Myocyte (in vitro differentiated cells): Measurements from ENCODE around the gene DLK2. TPM values are rescaled to one million over a fixed set of nuclear protein-coding genes. Genes with fewer than 3 reads are reported as not detected.

ENCODE experiments used
- DNase-seq: peaks from one replicate; pipeline ENCODE4 v3.0.0-alpha.2; 2012; ENCODE audit warnings: low read depth
- total RNA-seq: library from RNA; depleted of rRNA; stranded (reverse); fragments of >200 nt; gene quantifications from 2 replicates; pipeline ENCODE4 v1.2.3, GENCODE V29; 2014

DLK2 gene
- total RNA-seq, 1 donor from 2014 or later: 3.3 TPM

- peak; percentile 83 for DNase-seq
Observed at GRCh38 chr6:43454696-43455530, 435 bp downstream of the DLK2 start.

GRCh38 chr6:43454290-43454695 is 1.1 kb downstream of the DLK2 start:
- no peak for DNase-seq

DNA sequence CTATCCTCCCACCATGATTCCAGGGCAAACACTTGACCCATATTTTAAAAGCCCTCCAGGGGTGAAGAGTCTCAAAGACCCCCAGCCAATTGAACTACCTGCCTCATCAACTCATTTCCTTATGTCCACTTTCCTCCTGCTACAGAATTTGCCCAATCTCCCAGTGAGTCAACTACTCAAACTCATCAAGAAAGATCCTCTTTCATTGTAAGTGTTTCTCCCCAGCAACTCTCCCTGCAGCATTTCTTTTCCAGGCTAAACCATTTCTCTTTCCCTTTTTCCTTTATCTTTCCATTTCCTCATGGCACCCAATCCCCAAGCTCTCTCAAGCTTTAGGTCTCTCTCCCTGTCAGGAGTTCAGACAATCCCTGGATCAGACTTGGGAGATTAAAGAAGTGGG is 1.5 kb downstream of the DLK2 start:
- DNase-seq: no peak

- no peak for DNase-seq
Observed at GRCh38 chr6:43452896-43453295, 2.5 kb downstream of the DLK2 start.

GRCh38 chr6:43451939-43452338 is 3.4 kb downstream of the DLK2 start:
- no peak for DNase-seq

GRCh38 chr6:43451348-43451747 is 4.0 kb downstream of the DLK2 start:
- DNase-seq: no peak

DNA sequence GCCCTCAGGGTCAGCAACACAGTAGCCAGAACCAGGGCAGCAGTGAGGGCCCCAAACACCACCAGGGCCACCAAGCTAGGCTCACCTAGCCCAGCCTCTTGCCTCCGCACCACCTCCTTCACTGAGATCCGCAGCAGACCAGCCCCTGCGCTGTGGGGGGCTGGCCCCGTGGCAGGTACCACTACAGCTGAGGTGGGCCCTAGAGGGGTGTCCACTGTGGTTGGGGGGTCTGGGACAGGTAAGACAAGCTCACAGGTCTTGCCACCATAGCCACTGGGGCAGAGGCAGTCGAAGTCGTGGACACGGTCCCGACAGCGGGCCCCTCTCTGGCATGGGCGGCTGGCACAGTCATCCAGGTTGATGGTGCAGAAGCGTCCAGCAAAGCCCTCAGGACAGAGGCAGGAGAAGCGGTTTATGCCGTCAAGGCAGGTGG is 4.6 kb downstream of the DLK2 start:
- no peak for DNase-seq

GRCh38 chr6:43448916-43449315 is 6.4 kb downstream of the DLK2 start:
- DNase-seq: no peak

DNA sequence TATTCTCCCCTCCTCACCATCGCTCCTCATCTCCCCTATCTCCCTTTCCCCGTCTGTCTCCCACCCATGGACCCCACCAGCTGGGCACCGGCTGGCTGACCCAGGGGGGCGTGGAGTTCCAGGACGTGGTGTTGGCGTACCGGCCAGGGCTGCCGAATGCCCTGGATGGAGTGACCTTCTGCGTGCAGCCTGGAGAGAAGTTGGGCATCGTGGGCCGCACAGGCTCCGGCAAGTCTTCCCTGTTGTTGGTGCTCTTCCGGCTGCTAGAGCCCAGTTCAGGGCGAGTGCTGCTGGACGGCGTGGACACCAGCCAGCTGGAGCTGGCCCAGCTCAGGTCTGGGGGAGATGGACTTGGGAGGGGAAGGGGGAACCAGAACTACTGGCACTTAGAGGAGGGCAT is 7.7 kb downstream of the DLK2 start:
- DNase-seq: no peak

DNA sequence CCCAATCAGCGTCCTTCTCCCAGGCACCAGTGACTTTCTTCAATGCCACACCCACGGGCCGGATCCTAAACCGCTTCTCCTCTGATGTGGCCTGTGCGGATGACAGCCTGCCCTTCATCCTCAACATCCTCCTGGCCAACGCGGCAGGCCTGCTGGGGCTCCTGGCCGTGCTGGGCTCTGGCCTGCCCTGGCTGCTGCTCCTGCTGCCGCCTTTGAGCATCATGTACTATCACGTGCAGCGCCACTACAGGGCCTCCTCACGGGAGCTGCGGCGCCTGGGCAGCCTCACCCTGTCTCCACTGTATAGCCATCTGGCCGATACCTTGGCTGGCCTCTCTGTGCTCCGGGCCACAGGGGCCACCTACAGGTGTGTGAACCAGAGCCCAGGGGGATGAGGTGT is 9.8 kb downstream of the DLK2 start:
- DNase-seq: no peak

DNA sequence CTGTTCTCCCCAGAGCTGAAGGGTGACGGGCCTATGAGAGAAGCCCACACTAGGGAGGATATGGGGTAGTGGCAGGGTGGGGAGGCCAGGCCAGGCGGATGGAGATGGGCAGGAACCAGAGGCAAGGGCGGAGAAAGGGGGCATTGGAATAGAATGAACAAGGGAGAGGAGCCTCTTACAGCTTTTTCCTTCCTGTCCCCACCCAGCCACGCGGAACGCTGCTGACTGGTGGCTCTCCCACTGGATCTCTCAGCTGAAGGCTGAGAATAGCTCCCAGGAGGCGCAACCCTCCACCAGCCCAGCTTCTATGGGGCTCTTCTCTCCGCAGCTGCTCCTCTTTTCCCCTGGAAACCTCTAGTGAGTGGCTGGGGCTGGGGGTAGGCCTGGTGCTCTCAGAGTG is 10.8 kb downstream of the DLK2 start:
- no peak for DNase-seq

- no peak for DNase-seq
Observed at GRCh38 chr6:43444036-43444435, 11.3 kb downstream of the DLK2 start.

GRCh38 chr6:43442935-43443334 is 12.4 kb downstream of the DLK2 start:
- no peak for DNase-seq

- no peak for DNase-seq
Observed at GRCh38 chr6:43437700-43438099, 17.6 kb downstream of the DLK2 start.

- DNase-seq: peak; percentile 88
Observed at GRCh38 chr6:43436577-43437282, 18.6 kb downstream of the DLK2 start.

GRCh38 chr6:43435682-43436437 is 19.5 kb downstream of the DLK2 start:
- no peak for DNase-seq

GRCh38 chr6:43434943-43435342 is 20.4 kb downstream of the DLK2 start:
- no peak for DNase-seq

DNA sequence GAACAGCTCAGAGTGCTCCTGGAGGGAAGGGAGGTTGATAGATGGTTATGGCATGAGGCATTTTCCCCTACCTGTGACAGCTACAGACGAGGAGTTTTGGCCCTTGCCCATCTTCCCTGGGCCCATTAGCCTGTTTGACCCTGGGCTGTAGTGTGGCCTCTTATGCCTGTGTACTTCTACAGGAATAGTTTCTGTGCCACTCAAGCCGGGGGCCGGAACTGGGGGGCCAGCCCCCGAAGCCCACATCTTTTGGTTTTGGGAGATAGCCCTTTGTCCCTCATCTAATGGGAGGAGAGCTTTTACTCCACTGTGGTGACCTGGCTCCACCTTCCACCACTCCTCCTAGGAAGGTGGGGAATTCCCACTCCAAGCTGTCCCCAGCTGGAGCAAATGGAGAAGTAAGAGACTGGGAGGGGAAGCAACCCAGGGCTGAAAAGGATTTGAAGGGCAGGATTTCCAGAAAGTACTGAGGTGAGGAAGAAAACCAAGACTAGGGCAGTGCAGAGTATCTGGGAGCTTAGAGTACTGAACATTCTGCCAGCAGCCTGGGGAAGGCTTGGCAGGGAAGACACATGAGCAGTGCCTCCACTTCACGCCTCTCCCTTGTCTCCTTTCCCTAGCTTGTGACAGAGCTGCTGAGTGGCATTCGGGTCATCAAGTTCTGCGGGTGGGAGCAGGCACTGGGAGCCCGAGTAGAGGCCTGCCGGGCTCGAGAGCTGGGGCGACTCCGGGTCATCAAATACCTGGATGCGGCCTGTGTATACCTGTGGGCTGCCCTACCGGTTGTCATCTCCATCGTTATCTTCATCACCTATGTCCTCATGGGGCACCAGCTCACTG is 21.1 kb downstream of the DLK2 start:
- DNase-seq: no peak

GRCh38 chr6:43433148-43433547 is 22.2 kb downstream of the DLK2 start:
- no peak for DNase-seq

DNA sequence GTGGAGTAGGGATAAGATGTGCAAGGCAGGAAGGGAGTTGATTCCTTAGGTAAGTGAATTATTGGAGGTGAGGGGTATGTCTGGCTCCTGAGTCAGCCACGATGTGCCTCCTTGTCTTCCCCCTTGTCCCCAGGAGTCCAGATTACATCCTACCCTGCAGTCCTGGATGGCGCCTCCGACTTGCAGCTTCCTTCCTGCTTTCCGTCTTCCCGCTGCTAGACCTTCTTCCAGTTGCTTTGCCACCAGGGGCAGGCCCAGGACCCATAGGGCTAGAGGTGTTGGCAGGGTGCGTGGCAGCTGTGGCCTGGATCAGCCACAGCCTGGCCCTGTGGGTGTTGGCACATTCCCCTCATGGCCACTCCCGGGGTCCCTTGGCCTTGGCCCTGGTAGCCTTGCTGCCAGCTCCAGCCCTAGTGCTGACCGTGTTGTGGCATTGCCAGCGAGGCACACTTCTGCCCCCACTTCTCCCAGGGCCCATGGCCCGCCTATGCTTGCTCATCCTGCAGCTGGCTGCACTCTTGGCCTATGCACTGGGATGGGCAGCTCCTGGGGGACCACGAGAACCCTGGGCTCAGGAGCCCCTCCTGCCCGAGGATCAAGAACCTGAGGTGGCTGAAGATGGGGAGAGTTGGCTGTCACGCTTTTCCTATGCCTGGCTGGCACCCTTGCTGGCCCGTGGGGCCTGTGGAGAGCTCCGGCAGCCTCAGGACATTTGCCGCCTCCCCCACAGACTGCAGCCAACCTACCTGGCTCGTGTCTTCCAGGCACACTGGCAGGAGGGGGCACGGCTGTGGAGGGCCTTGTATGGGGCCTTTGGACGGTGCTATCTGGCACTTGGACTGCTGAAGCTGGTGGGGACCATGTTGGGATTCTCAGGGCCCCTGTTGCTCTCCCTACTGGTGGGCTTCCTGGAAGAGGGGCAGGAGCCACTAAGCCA is 23.1 kb downstream of the DLK2 start:
- peak; percentile 28 for DNase-seq
